ENCODE data around the gene KLF15. TPM values are rescaled to one million over a fixed set of nuclear protein-coding genes. Genes with fewer than 3 reads are reported as not detected.

KLF15 gene
- total RNA-seq, 2 donors from 2014 or later = 43.4 to 55.1 TPM

- DNase-seq (ENCODE audit: low spot score) = no peak
- TF ChIP-seq, protein P1, sequence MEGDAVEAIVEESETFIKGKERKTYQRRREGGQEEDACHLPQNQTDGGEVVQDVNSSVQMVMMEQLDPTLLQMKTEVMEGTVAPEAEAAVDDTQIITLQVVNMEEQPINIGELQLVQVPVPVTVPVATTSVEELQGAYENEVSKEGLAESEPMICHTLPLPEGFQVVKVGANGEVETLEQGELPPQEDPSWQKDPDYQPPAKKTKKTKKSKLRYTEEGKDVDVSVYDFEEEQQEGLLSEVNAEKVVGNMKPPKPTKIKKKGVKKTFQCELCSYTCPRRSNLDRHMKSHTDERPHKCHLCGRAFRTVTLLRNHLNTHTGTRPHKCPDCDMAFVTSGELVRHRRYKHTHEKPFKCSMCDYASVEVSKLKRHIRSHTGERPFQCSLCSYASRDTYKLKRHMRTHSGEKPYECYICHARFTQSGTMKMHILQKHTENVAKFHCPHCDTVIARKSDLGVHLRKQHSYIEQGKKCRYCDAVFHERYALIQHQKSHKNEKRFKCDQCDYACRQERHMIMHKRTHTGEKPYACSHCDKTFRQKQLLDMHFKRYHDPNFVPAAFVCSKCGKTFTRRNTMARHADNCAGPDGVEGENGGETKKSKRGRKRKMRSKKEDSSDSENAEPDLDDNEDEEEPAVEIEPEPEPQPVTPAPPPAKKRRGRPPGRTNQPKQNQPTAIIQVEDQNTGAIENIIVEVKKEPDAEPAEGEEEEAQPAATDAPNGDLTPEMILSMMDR (IDR thresholded peaks at IDR 0.05) = no peak
- Histone ChIP-seq H3K4me3 (no peak overlapping the region), H3K27ac (no peak overlapping the region), H3K4me1 (no peaks in the 10 kb centered on the region), H3K27me3 (no peaks in the 10 kb centered on the region), H3K9me3 (peaks cover 0 to 1% of the 10 kb centered on the region in 2 donors), H3K36me3 (no peaks in the 10 kb centered on the region)
Measured at GRCh38 chr3:126309165-126309564, 48.0 kb downstream of the KLF15 start.

DNA sequence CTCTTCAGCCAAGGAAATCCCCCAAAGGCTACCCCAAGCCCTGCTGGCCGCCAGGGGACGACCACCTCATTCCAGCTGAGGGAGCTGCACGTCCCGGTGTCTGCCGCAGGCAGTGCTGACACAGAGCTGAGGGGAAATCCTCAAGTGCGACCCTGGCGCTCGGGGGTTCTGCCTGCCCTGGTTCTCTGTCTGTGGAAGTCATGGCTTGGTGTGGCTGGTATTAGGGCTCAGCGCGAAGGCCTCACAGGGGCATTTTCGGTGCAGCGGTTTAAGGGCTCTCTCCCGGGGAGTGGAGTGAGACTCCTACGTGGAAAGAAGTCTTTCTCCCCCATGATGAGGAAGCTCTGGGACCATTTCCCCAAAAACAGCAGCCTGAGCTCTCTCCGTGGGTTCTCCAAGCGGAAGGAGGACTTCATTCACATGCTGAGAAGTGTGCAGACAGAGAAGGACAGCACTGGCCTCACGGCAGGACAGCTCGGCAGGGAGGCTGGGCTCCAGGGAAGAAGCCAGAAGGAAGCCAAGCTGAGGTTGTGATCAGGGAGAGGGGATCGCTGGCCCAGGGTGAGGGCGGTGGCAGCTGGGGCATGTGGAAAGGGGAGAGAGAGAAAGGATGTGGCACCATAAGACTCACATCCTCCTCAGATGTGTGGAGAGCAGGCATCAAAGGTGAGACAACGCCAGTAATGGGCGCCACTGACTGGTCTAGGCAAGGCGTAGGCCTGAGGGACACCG, 48.6 kb downstream of the KLF15 start:
- no peaks in the 10 kb centered on the region for H3K27me3 ChIP-seq
- no peak overlapping the region for H3K27ac ChIP-seq
- H3K36me3 ChIP-seq = no peaks in the 10 kb centered on the region
- DNase-seq (ENCODE audit: low spot score) = no peak
- no peak overlapping the region for H3K4me3 ChIP-seq
- H3K9me3 ChIP-seq = peaks cover 0 to 7% of the 10 kb centered on the region in 2 donors
- TF ChIP-seq, protein P1 (IDR thresholded peaks at IDR 0.05) = no peak
- H3K4me1 ChIP-seq = no peaks in the 10 kb centered on the region

DNA sequence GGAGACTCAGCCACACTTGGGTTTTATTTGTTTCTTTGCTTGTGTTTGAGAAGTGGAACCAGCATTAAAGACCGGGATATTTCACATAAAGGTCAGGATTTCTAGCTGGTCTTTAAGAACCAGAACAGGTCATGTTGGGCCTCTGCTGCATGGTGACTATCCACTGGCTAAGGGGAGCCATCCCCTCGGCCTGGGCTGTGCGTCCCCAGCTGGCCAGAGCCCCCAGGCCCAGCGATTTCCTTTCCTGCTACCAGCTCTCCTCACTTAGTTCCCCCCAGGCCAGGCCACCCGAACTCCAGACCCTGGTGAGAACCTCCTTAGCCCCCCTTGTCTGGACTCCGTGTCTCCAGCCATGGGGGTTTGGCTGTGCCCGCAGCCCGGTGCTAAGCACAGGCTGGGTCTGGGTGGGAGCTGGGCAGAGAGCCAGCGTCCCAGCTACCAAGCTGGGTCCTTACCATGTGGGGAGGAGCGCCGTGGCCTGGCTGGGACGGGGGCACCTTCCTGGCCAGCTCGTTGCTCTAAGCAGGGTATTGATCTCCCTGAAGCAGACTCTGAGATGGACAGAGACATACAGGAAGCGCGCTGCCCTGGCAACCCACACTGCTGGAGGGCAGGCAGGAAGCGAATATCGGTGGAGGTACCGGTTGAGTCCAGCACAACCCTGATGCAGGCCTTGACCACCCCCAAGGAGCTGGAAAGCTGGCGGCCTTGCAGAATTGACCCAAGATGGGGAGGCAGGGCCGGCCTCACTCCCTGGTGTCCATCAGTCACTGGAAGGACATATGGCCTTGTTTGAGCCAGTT, 49.4 kb downstream of the KLF15 start:
- no peak for DNase-seq (ENCODE audit: low spot score)
- Histone ChIP-seq H3K27ac (no peak overlapping the region), H3K27me3 (no peaks in the 10 kb centered on the region), H3K4me1 (no peaks in the 10 kb centered on the region), H3K9me3 (peaks cover 0 to 15% of the 10 kb centered on the region in 2 donors), H3K4me3 (no peak overlapping the region), H3K36me3 (no peaks in the 10 kb centered on the region)
- TF ChIP-seq, protein P1 (IDR thresholded peaks at IDR 0.05) = no peak

GRCh38 chr3:126306888-126307482, 50.2 kb downstream of the KLF15 start:
- peaks cover 0 to 21% of the 10 kb centered on the region in 2 donors for H3K9me3 ChIP-seq
- H3K4me1 ChIP-seq = no peaks in the 10 kb centered on the region
- no peak overlapping the region for H3K4me3 ChIP-seq
- H3K27ac ChIP-seq = no peak overlapping the region
- TF ChIP-seq, protein P1 (IDR thresholded peaks at IDR 0.05) = no peak
- H3K36me3 ChIP-seq = no peaks in the 10 kb centered on the region
- no peak for DNase-seq (ENCODE audit: low spot score)
- no peaks in the 10 kb centered on the region for H3K27me3 ChIP-seq

- Histone ChIP-seq H3K9me3 (peaks cover 0 to 21% of the 10 kb centered on the region in 2 donors), H3K27me3 (no peaks in the 10 kb centered on the region), H3K27ac (no peak overlapping the region), H3K36me3 (no peaks in the 10 kb centered on the region), H3K4me3 (no peak overlapping the region), H3K4me1 (no peaks in the 10 kb centered on the region)
- DNase-seq (ENCODE audit: low spot score) = no peak
- TF ChIP-seq, protein P1 (IDR thresholded peaks at IDR 0.05) = no peak
Measured at GRCh38 chr3:126306397-126306796, 50.8 kb downstream of the KLF15 start.

All from right atrium auricular region (tissue), 2 donors.